GM18951 (cell line): ENCODE measurements around the gene MFSD6L.

Source experiments
- POLR2A ChIP-seq: IDR thresholded peaks from 4 replicates; pipeline ENCODE4 v1.6.1; 2011; ENCODE audit warnings: mild to moderate bottlenecking; ENCODE audit not compliant: insufficient read length, insufficient read depth; ENCODE audit errors: extremely low read depth
- in situ Hi-C: fragments of 300-500 bp; cut with MboI; formaldehyde crosslinking; loops from one replicate; pipeline ENCODE4 v1.12.0; 2022; ENCODE audit warnings: low sequenced_read_pairs, mixed read lengths, inconsistent platforms; ENCODE audit not compliant: unreplicated experiment

MFSD6L gene, protein sequence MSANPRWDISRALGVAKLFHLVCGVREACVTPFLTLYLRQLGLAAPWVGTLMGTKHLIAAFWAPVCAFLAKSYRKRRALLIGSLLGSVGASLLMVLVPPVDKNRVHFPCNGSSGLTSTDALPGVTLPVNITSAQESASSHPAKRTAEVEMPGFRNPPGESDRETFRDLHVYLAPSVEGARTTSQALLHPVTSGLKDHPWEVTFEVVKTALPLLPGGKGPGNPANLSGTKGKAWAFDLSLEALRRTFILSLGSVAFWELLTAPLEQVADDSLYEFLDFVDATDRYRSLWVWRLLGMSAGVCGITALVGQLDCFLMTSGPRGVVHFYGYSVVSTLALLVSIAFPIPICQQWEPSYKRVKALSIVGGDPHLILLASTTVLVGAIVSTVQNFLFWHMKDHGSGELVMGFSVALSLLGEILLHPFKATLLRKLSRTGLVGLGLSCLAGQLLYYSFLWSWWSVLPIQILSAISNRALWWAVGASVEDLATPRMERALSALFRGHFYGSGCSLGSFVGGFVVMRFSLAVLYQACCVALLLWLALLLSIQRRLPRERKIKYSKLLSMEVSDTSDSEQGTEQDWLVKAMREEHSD

DNA sequence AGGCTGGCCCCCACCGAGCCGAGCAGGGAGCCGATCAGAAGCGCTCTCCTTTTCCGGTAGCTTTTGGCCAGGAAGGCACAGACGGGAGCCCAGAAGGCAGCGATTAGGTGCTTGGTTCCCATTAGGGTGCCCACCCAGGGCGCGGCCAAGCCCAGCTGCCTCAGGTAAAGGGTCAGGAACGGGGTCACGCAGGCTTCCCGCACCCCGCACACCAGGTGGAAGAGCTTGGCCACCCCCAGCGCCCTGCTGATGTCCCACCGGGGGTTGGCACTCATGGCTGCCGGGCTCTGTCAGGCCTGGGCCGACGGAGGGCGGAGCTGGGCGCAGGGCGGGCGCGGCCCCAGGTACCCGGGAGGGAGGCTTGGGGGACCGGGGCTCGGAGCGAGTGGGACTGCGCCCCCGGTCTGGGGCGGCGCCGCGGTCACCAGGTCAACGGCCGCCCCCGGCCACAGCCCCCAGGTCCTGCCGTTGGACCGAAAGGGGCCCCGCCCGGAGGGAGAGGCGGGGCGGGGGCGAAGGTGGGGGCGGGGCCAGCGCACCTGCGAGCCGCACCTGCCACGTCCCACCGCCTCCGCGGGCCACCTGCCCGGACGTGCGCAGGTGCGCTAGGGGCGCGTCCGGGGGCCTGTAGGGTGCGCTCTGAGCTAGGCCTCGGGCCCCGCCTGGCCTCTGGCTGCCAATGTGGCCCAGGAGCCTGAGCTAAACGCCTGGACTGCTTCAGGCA lies at the start of gene MFSD6L:
Gene MFSD6L (minus strand): TSS at position 520 of the 724 bp plus-strand sequence. CDS start 245 bp downstream, at position 275.
- no peak for TF ChIP-seq POLR2A
- in situ Hi-C loops, result no loop called here

- TF ChIP-seq POLR2A, result no peak
- in situ Hi-C loops, result no loop called here
These were observed 48.7 kb upstream of the MFSD6L start for GRCh38 chr17:8847891-8848290.

DNA sequence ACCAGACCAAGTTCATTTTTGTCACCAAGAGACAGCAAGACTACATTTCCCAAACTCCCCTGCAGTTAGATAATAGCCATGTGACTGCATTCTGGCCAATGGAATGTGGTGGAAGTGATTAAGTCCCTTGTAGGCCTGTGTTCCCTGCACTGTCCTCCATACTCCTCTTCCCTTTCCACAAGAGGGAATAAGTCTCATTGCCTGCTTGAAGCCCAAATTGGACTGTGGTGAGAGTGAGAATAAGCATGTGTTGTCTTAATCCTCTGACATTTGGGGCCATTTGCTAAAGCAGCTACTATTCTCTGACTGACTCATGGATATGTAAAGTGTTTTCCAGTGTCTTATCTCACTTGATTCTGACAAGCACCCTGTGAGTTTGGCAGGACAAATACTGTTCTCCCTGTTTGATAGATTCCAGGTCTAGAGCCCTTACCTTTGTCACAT lies 47.6 kb upstream of the MFSD6L start:
- in situ Hi-C loops, result no loop called here
- no peak for TF ChIP-seq POLR2A

DNA sequence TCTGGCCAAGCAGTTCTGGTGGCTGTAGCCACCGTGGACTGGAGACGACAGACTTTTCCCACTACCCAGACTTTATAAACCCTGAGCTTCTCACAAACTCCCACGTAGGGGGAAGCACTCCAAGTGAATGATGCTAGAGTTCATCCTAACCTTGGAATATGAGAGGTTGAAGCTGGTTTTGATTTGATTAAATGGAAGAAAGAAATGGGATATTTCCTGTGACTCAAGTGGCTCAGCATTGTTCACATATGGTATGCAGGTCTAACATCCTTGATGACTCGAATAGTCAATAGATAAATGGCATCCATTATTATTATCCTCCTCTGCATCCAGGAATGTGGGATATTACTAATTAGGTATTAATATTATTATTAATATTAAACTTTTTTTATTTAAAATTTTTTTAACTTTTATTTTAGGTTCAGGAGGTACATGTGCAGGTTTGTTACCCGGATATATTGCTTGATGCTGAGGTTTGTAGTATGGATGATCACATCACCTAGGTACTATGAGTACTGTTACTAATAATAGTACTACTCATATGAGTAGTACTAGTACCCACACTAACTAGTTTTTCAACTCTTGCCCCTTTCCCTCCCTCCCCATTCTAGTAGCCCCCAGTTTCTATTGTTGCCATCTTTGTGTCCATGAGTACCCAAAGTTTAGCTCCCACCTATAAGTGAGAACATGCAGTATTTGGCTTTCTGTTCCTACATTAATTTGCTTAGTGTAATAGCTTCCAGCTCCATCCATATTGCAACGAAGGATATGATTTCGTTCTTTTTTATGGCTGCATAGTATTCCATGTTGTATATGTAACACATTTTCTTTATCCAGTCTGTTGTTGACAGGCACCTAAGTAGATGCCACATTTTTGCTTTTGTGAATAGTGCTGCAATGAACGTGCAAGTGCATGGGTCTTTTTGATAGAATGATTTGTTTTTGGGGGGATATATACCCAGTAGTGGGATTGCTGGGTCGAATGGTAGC lies 45.4 kb upstream of the MFSD6L start:
- TF ChIP-seq POLR2A, result no peak

GRCh38 chr17:8843344-8843743 lies 44.2 kb upstream of the MFSD6L start:
- in situ Hi-C loops, result no loop called here

More for the DNA sequence above, 45.4 kb upstream of the MFSD6L start:
- in situ Hi-C loops, result no loop called here

GRCh38 chr17:8841844-8842243 lies 42.7 kb upstream of the MFSD6L start:
- in situ Hi-C loops, result no loop called here

More at GRCh38 chr17:8843344-8843743, 44.2 kb upstream of the MFSD6L start:
- no peak for TF ChIP-seq POLR2A

GRCh38 chr17:8839410-8839935 lies 40.3 kb upstream of the MFSD6L start:
- in situ Hi-C loops, result no loop called here
- TF ChIP-seq POLR2A, result no peak

More at GRCh38 chr17:8841844-8842243, 42.7 kb upstream of the MFSD6L start:
- TF ChIP-seq POLR2A, result no peak

GRCh38 chr17:8838551-8839095 lies 39.5 kb upstream of the MFSD6L start:
- no peak for TF ChIP-seq POLR2A
- in situ Hi-C loops, result no loop called here

- no peak for TF ChIP-seq POLR2A
- in situ Hi-C loops, result no loop called here
These were observed 38.5 kb upstream of the MFSD6L start for GRCh38 chr17:8837563-8838075.

- no peak for TF ChIP-seq POLR2A
- in situ Hi-C loops, result no loop called here
These were observed 37.8 kb upstream of the MFSD6L start for GRCh38 chr17:8836821-8837562.
